SU-DHL-6 (cell line): ENCODE results near the gene COL6A1.

ENCODE experiments used
- EZH2phosphoT487 ChIP-seq: fragments of 200-600 bp; sonication (generic), shearing (Covaris generic); conservative IDR thresholded peaks from 2 replicates; pipeline ENCODE4 v1.6.1; 2018; ENCODE audit warnings: mild to moderate bottlenecking, antibody characterized with exemption, low read length, moderate library complexity, mixed read lengths
- TF ChIP-seq, protein P1 (sequence below): fragments of 200-600 bp; sonication (generic); IDR thresholded peaks from one replicate; pipeline ENCODE4 v1.5.1; 2017; ENCODE audit warnings: antibody characterized with exemption, mild to moderate bottlenecking, low read length, moderate library complexity; ENCODE audit not compliant: insufficient read depth, poor library complexity, severe bottlenecking

DNA sequence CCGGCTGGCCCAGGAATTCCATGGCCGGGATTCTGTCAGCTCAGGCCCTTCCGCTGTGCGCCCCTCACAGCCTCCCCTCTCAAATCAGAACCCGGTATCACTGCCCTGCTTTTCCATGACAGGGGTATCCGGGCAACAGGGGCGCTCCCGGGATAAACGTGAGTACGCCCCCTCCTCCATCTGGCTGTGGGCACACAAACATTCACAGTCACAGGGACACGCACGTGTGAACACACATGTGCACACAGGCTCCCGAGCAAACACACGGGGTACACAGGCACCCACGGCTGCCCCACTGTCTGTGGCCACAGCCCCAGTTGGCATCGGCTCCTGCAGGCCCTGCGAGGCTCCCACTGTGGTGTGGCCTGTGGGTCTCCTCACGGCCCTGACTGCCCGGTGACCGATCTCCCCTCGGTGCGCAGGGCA is 16.7 kb downstream of the COL6A1 start:
- TF ChIP-seq, protein P1, sequence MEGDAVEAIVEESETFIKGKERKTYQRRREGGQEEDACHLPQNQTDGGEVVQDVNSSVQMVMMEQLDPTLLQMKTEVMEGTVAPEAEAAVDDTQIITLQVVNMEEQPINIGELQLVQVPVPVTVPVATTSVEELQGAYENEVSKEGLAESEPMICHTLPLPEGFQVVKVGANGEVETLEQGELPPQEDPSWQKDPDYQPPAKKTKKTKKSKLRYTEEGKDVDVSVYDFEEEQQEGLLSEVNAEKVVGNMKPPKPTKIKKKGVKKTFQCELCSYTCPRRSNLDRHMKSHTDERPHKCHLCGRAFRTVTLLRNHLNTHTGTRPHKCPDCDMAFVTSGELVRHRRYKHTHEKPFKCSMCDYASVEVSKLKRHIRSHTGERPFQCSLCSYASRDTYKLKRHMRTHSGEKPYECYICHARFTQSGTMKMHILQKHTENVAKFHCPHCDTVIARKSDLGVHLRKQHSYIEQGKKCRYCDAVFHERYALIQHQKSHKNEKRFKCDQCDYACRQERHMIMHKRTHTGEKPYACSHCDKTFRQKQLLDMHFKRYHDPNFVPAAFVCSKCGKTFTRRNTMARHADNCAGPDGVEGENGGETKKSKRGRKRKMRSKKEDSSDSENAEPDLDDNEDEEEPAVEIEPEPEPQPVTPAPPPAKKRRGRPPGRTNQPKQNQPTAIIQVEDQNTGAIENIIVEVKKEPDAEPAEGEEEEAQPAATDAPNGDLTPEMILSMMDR: no peak
- TF ChIP-seq EZH2phosphoT487: no peak
